ENCODE measurements around the gene C20orf204.

The C20orf204 gene

GRCh38 chr20:64056889-64057627, 21.1 kb downstream of the C20orf204 start:
- no peak for DNase-seq

GRCh38 chr20:64057628-64058498, 21.9 kb downstream of the C20orf204 start:
- DNase-seq = peak; percentile 81

GRCh38 chr20:64058536-64058935, 22.6 kb downstream of the C20orf204 start:
- DNase-seq = no peak

GRCh38 chr20:64062276-64062595, 26.3 kb downstream of the C20orf204 start:
- DNase-seq = no peak

GRCh38 chr20:64062596-64063388, 26.8 kb downstream of the C20orf204 start, which contains the start of gene TCEA2:
Gene TCEA2, plus strand, starts transcription at chr20:64063198. Its CDS starts 115 bp downstream, at chr20:64063313.
- DNase-seq = peak; percentile 95

GRCh38 chr20:64063389-64064144, 27.6 kb downstream of the C20orf204 start:
- DNase-seq = peak; percentile 46

GRCh38 chr20:64064145-64064698, 28.2 kb downstream of the C20orf204 start:
- no peak for DNase-seq

GRCh38 chr20:64065062-64065973, 29.3 kb downstream of the C20orf204 start:
- no peak for DNase-seq

- peak; percentile 72 for DNase-seq
These were observed 30.0 kb downstream of the C20orf204 start for GRCh38 chr20:64065974-64066343.

- DNase-seq = no peak
These were observed 31.1 kb downstream of the C20orf204 start for GRCh38 chr20:64067005-64067632.

- no peak for DNase-seq
These were observed 31.8 kb downstream of the C20orf204 start for GRCh38 chr20:64067733-64068307.

GRCh38 chr20:64068386-64069208, 32.6 kb downstream of the C20orf204 start:
- no peak for DNase-seq

GRCh38 chr20:64069209-64069613, 33.2 kb downstream of the C20orf204 start:
- no peak for DNase-seq

GRCh38 chr20:64069614-64070243, 33.7 kb downstream of the C20orf204 start:
- DNase-seq = no peak

GRCh38 chr20:64070244-64070993, 34.4 kb downstream of the C20orf204 start:
- no peak for DNase-seq

GRCh38 chr20:64071341-64072332, 35.7 kb downstream of the C20orf204 start:
- no peak for DNase-seq

Measured in stimulated activated CD4-positive, alpha-beta T cell treated with anti-CD3 and anti-CD28 coated beads, Interleukin-1b, Interleukin-23, amount 100 ng/mL, for 48 hours (primary cell).